GM19452 (cell line): ENCODE data around the gene TSBP1.
"Not testable (repeated sequence)": the region's sequence is repeated elsewhere in the genome, so short reads cannot be mapped to it uniquely, and the experiment has no call there.

Experiments used
- ATAC-seq: cut with Tn5 transposase; IDR thresholded peaks from one replicate; pipeline ENCODE4 v1.9.1; 2021; ENCODE audit not compliant: unreplicated experiment

Gene TSBP1

DNA sequence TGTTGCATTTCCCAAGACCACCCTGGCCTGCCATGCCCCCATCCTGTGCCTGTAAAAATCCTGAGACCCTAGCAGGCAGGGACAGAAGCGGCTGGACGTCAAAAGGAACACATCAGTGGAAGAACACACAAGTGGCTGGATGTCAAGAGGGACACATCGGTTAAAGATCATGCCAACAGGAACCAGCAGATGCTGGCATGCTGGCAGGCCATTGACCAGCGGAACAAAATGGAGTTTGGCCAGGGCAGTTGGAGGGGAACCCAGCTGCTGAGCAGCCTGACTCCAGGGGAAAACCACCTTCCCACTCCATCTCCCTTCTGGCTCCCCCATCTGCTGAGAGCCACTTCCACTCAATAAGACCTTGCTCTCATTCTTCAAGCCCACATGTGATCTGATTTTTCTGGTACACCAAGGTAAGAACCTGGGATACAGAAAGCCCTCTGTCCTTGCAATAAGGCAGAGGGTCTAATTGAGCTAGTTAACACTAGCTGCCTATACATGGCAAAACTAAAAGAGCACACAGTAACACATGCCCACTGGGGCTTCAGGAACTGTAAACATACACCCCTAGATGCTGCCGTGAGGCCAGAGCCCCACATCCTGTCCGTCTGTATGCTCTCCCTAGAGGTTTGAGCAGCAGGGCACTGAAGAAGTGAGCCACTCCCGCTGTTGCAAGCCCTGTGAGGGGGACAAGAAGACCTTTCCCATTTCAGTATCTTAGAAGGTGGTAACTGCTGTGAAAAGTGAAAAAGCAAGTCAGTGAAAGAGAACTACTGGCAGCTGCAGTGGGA, 4.2 kb upstream of the TSBP1 start:
- ATAC-seq: no peak

DNA sequence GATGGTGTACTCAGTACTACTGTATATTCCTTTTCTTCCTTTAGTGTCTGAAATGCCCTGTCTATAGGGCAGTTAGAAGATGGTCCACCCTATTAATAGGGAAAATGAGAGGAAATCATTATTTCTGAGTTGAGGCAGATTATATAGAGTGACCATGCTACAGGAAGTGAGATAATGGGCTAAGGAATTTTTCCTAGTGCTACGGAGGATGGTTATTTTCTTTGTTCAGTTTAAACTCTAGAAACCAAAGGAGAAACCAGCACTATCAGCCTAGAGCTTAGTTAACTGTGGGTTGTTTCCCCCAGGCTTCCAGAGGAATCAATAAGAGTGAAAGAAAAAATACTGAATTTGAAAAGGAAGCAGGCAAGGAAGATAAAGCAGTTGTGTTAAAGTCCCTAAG, 474 bp downstream of the TSBP1 start:
- no peak for ATAC-seq

DNA sequence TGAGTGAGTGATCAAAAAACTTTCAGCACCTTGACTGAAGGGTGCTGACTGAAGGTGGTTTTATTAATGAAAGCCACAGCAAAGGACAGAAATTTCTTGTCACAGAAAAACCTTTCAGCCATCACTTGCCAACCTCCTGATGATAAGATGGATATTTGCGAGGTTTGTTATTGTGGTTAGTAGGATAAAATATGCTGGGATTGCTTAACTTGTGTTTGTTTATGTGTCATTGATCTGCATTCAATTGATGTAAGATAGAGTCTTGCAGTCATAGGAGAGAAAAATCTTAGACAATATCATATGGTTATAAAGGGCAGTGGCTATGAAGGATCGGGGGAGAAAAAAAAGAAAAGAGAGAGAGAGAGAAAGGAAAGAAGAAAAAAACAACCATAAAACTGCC, 1.2 kb downstream of the TSBP1 start:
- ATAC-seq: no peak

DNA sequence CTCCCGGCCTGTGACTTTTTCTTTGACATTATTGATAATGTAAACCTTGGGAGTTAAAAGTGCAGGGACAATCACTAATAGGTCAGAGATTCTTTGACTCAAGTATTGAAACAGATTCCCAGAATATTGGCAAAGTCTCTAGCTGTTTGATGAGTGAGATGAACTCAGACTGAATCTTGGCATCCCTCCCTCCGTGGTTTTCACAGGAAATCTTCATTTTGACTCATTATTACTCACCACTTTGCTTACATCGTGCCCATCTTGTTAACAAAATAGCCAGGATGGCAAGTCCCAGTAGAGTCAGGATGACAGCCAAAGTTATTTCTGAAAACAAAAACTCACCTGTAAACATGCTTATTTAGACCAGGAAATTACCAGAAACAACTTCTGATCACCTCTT, 2.0 kb downstream of the TSBP1 start:
- ATAC-seq: no peak

DNA sequence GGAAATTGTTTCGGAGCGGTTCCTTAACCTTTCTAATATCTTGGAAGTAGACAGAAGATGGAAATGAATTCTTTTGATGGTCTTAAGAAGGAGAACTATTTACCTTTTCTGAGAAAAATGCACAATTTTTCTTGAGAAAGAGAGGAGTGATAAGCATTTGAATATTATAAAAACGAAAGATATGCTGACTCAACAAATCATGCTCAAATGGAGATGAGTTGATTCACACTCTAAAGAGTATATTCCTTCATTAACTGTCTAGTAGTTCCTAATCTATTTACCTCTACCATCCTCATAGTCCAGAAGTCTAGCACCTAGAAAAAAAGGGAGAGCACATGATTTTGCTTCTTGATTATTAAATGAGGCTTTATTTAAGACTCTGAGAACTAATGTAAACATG, 4.1 kb downstream of the TSBP1 start:
- ATAC-seq: no peak

DNA sequence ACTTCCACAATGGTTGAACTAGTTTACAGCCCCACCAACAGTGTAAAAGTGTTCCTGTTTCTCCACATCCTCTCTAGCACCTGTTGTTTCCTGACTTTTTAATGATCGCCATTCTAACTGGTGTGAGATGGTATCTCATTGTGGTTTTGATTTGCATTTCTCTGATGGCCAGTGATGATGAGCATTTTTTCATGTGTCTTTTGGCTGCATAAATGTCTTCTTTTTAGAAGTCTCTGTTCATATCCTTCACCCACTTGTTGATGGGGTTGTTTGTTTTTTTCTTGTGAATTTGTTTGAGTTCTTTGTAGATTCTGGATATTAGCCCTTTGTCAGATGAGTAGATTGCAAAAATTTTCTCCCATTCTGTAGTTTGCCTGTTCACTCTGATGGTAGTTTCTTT, 12.5 kb downstream of the TSBP1 start:
- ATAC-seq: not testable (repeated sequence)

DNA sequence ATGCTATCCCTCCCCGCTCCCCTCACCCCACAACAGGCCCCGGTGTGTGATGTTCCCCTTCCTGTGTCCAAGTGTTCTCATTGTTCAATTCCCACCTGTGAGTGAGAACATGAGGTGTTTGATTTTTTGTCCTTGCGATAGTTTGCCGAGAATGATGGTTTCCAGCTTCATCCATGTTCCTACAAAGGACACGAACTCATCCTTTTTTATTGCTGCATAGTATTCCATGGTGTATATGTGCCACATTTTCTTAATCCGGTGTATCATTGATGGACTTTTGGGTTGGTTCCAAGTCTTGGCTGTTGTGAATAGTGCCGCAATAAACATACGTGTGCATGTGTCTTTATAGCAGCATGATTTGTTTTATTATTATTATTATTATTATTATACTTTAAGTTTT, 13.2 kb downstream of the TSBP1 start:
- ATAC-seq: not testable (repeated sequence)

DNA sequence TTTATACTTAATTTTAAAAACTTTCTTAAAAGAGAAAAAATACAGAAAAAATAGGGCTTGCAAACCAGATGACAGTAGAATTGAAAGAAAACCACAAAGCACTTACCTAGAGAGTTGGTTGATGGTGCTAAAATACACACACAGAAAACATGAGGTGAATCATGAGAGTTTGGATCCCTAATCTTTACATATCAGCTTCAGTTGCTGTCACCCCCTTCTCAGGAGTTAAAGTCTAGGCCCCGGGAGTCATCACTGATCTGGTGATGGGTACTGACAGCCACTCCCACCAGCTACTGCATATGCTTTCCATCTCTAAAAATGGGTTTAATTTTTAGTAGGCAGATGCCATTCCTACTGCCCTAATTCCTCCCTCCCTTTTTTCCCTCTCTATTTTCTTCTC, 16.7 kb downstream of the TSBP1 start:
- ATAC-seq: no peak

DNA sequence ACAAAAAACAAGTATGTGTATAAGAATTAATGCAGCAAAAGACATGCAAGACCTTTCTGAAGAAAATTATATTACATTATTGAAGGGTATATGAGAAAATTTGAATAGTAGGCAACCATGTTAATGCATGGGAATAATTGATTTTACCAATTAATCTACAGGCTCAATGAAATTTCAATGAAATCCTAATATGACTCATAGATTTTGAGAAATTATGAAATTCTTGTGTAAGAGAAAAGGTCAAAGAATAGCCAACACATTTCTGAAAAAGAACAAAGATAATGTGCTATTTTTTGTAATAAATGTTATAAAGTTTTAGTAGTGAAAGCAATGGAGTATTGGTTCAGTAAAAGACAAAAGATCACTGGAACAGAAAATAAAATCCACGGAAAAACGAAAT, 18.4 kb downstream of the TSBP1 start:
- no peak for ATAC-seq

DNA sequence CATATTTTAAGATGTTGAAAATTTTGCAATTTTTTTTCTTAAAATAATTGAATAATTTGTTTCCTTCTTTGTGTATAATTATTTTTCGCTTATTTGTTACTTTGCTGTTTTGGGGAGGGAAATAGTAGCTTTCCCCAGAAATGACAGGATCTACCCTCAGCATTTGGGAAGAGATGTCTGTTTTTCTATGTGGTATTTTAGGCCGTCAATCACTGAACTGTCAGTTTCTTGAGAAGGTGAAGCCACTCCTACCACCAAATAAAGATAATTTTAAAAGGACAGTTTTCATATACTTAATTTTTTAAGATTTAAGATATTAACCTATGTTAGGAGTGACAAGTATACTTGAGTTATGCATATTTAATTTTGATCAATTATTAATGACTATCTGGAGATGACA, 31.5 kb downstream of the TSBP1 start:
- no peak for ATAC-seq

DNA sequence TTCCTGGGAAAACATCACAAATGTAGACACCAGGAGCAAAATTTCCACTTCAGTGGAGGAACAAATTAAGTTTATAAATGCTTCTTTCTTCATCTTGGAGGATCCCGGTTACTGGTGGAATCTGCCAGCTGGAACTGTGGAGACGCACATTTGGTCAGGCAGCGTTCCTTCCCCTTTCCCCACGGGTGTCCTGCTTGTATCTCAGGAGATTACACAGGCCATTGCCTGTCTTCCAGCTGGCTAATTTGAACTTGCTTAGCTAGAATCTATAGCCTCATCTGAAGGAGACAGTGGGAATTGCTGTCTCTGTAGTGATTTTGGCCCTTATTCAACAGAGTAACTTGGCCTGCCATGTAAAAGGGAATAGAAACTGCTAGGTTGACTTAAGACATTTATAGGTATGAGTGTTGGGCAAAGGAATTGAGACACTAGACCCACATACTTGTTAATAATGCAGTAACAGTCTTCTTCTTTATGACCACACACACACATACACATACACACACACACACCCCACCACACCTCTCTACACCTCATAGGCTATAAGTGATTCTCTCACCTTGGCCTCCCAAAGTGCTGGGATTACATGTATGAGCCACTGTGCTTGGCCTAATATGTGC, 34.4 kb downstream of the TSBP1 start:
- no peak for ATAC-seq

DNA sequence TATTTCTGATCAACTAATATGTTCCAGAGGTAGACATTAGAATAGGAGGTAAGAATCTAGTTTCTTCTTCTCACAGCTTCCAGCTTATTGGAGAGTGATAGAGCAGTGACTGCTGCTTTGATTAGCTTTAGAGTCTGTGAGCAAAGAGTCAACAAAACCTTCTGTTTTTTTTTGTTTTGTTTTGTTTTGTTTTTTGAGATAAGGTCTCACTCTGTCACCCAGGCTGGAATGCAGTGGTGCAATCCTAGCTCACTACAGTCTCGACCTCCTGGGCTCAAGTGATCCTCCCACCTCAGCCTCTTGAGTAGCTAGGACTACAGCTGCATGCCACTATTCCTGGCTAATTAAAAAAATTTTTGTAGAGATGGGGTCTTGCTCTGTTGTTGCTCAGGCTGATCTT, 39.3 kb downstream of the TSBP1 start:
- ATAC-seq: no peak

DNA sequence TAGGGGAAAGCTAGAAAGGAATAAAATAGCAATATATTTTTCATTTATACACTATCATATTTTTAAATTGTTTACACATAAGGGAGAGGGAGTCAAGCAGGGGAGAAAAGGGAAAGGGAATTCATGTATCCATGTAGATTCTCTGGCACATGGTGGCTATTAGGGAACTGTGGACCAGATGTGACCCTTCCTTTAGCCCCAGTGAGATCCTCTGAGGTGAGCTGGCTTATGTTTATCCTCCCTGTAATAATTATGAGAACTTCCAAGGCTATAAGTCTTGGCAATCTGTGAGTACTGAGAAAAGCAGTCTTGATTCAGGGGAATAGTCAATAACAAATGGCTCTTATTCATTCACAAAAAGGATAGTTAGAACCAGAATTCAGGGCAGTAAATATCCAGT, 42.6 kb downstream of the TSBP1 start:
- ATAC-seq: no peak

DNA sequence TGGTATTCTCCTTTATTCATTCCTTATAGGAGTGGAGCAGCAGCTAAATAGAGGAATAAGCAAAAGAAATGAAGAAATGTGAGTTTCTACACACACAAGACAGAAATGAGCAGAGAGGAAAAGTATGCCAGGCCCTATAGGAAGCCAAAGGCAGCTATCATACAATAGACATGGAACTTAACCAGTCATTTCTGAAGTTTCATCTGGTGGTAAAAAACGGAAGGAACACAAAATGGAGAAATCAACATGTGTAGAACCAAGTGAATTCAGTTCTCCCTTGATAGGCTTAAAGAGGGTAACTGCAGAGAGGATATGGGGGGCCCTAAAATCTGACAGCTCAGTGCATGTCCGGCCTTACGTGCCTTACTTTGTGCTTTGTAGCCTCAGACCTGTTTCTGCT, 44.6 kb downstream of the TSBP1 start:
- no peak for ATAC-seq

DNA sequence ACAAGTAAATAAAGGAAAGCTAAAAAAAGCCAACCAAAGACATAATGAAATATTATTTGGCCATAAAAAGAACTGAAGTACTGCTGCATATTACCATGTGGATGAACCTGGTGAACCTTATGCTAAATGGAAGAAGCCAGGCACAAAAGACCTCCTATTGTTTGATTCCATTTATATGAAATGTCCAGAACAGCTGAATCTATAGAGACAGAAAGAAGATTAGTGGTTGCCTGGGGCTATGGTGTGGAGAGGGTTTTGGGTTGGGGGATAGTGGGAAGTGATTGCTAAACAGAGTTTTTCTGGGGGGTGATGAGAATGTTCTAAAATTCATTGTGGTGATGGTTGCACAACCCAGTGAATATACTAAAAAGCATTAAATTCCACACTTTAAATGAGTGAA, 53.2 kb downstream of the TSBP1 start:
- ATAC-seq: no peak

DNA sequence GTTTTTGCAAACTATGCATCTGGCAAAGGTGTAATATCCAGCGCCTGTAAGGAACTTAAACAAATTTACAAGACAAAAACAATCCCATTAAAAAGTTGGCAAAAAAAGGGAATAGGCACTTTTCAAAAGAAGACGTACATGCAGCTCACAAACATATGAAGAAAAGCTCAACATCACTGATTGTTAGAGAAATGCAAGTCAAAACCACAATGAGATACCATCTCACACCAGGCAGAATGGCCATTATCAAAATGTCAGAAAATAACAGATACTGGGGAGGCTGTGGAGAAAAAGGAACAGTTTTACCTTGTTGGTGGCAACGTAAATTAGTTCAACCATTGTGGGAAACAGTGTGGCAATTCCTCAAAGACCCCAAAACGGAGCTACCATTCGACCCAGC, 54.2 kb downstream of the TSBP1 start:
- ATAC-seq: no peak

DNA sequence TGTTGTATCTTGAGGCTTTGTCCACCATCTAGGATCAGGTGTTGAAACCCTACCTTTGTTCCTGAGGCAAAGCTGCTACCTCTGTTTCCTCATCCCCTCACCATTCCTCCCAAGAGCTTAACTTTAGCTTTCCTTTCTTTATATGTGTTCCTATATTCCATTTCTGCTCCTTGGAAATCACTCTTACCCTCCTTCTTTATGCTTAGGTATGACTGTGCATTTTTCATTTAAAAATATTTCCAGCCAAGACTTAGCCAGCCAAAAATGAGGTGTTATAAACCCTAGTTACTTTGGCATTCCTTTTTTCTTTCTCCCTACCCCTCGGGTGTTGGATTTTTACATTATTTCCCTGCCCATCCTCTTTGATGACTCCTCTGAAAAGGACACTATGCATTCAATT, 57.7 kb downstream of the TSBP1 start:
- ATAC-seq: no peak

DNA sequence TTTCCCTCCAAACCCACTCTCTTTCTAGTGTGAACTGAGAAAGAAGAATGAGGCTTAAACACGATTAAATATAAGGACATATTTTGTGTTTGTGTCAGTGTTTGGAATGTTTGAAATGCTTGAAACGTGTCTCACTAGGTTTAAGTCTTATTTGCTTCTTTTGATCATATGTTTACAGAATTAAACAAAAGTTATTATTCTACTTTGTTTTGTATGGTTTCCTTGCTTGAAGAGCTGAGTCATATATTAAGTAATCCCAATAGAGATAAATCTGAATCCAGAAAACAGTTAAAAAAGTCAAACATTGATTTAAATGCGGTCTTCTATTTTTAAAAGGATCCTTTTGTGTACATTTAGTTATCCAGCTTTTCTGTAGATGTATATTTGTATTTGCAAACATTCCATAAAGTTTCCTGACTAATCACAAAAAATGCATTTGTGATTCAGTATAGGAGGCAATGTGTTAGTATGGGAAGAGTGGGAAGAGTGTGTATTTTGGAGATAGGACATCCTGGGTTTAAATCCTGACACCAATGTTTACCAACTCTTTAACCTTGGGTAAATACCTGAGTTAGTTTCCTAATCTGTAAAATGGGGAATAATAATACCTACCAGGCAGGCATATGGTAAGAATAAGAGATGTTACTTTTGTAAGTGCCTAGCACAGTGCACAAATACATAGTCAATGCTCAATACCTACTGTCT, 72.9 kb downstream of the TSBP1 start:
- ATAC-seq: no peak

DNA sequence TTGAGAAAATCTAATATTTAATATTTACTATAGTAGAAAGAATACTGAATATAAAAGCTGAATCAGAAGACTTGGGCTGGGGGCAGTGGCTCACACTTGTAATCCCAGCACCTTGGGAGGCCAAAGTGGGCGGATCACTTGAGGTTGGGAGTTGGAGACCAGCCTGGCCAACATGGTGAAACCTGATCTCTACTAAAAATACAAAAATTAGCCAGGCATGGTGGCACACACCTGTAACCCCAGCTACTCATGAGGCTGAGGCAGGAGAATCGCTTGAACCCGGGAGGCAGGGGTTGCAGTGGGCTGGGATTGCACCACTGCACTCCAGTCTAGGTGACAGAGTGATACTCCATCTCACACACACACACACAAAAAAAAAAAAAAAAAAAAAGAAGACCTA, 76.7 kb downstream of the TSBP1 start:
- not testable (repeated sequence) for ATAC-seq

DNA sequence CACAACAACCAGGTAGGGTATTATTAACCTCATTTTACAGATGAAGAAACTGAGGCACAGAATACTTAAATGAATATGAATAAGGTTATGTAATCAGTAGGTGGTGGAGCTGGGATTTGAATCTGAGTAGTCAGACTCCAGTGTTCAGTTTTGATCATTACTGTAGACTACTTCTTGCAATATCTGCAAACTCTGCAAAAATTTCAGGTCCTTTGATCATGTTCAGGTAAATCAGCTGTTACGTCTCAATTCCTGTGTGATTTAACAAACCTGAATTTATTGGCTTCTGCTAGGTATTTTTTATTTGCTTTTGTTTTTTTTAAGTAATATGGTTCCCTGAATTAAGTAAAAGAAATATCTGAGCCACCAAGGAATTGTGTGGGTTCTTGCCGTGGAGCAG, 77.1 kb downstream of the TSBP1 start:
- ATAC-seq: no peak

DNA sequence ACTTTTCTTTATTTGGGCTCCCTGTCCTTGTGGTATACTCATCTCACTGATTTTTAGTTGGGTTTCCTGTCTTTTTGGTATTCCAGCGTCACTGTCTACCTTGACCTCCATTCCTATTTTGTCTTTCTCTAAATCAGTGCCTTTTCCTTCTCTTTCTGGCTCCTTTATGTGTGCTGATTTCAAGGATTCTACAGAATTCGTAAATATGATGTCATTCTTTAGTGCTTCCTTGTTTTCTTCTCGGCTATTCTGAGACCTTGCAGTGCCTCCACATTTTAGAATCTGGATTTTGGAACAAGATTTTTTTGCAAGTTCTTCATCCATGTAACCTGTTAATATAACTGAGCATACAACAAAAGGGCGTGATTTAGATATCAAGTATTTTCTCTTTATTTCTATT, 78.0 kb downstream of the TSBP1 start:
- no peak for ATAC-seq

DNA sequence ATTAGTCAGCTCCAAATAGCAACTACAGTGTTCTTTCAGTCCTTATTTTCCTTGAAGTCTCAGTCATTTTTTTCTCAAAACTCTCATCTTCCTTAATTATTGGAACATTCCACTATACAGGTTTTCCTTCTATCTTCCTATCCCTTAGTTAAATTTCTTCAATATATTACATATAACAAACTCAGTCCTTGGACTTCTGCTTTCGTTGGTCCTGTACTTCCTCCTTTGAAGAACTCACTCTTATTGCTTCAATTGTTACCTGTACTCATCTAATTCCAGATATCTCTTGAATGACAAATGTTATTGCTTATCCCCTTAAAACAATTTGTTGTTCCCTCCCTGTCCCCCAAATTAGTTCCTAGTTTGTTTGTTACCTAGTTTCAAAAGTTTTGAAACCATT, 80.2 kb downstream of the TSBP1 start:
- ATAC-seq: no peak
